Fibroblast of the aortic adventitia (primary cell): ENCODE results near the gene CXCR6. TPM values are rescaled to one million over a fixed set of nuclear protein-coding genes. Genes with fewer than 3 reads are reported as not detected.

Experiments
- DNase-seq: peaks from one replicate; pipeline ENCODE4 v3.0.0-alpha.2; 2010; ENCODE audit warnings: low read depth
- H3K4me3 ChIP-seq: 2 replicates; pipeline ENCODE4 v1.5.1; 2011; ENCODE audit warnings: low read depth, mild to moderate bottlenecking, control low read depth, low read length, moderate library complexity
- total RNA-seq: library from RNA; depleted of rRNA; stranded (reverse); fragments of >200 nt; gene quantifications from 2 replicates; pipeline ENCODE4 v1.2.3, GENCODE V29; 2012; ENCODE audit warnings: low replicate concordance
- TF ChIP-seq, protein P1 (sequence below): IDR thresholded peaks from 2 replicates; pipeline ENCODE4 v1.5.1; 2011; ENCODE audit warnings: mild to moderate bottlenecking, low read length, control low read depth, inconsistent platforms; ENCODE audit not compliant: insufficient read depth

Gene CXCR6
- total RNA-seq, 1 donor = not detected

DNA sequence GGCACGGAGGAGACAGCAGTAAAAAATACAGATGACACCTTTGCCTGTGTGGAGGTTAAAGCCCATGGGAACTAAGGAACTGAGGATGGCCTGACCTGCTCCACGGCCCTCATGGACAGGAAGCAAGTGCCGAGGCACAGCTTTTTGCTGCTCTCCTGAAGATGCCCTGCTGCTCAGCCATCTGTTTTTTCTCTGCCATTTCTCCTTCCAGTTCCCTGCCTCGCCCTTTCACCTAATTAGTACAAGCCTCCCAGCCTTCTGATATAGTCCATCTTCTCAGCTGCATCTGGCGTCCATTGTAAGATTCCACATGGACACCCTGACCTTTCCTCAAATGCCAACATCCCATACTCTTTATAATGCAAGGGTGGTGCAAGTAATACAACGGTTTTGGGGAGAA lies 11.8 kb upstream of the CXCR6 start:
- no peak for DNase-seq
- H3K4me3 ChIP-seq = no peak overlapping the region
- TF ChIP-seq, protein P1, sequence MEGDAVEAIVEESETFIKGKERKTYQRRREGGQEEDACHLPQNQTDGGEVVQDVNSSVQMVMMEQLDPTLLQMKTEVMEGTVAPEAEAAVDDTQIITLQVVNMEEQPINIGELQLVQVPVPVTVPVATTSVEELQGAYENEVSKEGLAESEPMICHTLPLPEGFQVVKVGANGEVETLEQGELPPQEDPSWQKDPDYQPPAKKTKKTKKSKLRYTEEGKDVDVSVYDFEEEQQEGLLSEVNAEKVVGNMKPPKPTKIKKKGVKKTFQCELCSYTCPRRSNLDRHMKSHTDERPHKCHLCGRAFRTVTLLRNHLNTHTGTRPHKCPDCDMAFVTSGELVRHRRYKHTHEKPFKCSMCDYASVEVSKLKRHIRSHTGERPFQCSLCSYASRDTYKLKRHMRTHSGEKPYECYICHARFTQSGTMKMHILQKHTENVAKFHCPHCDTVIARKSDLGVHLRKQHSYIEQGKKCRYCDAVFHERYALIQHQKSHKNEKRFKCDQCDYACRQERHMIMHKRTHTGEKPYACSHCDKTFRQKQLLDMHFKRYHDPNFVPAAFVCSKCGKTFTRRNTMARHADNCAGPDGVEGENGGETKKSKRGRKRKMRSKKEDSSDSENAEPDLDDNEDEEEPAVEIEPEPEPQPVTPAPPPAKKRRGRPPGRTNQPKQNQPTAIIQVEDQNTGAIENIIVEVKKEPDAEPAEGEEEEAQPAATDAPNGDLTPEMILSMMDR = no peak

DNA sequence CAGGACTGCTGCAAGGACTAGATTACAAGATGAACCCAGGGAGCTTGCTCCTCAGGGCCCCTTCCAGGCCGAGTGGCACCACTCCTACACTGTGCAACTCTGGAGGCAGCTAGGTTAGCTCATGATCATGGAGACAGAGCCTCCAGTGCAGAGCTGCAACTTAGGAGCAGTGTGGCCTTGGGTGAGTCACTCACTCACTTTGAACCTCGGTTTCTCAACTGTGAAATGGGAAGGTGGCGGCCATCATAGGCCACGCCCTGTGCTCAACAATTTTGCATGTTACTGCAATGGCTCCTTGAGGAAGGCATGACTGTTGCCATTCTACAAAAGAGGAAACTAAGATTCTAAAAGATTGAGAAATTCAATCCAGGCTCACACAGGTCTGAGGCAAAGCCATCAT lies 11.2 kb upstream of the CXCR6 start:
- TF ChIP-seq, protein P1 = no peak
- DNase-seq = no peak
- no peak overlapping the region for H3K4me3 ChIP-seq

DNA sequence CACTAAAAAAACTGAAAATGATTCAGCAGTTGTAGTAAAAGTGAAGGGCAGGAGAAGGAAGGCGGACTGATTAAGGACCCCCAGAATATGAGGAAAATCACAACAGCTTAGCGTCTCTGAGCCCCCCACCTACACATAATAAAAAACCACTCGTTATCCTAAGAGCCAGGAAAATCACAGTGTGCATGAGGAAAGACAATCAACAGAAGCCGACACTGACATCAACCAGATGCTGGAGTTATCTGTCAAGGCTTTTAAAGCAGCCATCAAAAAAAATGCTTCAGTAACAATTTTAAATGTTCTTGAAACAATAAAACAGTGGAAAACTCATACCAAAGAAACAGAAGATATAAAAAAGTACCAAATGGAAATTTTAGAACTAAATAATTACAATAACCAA lies 9.7 kb upstream of the CXCR6 start:
- TF ChIP-seq, protein P1 = no peak
- no peak for DNase-seq

DNA sequence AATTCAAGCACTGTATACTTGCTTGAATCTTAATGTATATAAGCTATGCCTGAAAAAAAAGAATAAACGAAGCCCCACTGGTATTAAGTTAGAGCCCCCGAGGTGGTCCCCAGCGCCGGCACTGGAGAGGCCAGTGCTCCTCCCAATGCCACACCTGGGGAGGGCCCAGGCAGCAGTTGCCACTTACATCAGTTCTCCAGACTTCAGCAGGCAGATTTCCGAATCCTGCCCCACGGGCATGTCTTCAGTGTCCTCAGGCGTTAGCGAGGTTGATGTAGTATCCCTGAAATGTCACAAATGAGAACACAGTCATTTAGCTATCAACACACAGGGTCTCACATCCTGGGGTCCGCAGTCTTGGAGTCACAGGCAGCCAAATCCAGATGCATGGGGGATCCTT lies 7.0 kb upstream of the CXCR6 start:
- TF ChIP-seq, protein P1 = no peak
- no peak for DNase-seq
- no peak overlapping the region for H3K4me3 ChIP-seq

More for the DNA sequence above, 9.7 kb upstream of the CXCR6 start:
- H3K4me3 ChIP-seq = no peak overlapping the region

DNA sequence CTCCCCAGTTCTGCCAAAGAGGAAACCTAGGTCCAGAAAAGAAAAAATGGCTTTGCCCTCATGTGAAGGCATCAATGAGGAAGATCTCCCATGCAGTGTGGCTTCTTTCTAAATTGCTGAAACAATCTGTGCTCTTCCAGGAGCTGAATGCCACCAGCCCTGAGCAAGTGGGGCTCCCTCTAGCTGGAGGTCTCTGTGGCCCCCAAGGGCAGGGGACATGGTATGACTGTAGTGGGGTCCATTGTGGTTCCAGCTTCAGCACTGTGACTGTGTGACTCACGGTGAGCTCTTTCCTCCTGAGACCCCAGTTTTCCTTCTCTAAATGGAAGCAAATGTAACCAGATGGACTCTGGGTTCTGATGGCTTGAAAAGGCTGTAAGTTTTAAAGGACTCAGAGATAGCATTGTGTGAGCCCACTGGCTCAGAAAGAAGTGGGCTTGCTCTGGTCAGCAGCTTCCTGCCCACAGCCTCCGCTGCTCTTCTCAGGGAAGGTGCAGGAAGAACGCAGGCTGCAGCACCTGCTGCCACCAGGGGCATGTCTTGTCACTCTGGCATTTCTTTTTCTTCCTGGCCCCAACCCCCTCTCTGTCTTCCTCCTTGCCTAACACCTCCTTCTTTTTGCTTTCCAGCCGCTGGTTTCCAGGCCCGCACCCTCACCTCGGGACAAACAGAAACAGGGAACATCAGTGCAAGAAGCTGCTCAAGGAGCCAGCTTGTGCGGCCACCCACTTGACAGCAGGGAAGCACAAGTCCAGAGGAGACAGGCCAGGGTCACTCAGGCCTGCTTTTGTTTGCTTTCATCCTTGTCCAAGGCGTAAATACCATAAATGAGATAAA lies 5.8 kb upstream of the CXCR6 start:
- no peak for DNase-seq
- H3K4me3 ChIP-seq = no peak overlapping the region
- TF ChIP-seq, protein P1 = no peak

DNA sequence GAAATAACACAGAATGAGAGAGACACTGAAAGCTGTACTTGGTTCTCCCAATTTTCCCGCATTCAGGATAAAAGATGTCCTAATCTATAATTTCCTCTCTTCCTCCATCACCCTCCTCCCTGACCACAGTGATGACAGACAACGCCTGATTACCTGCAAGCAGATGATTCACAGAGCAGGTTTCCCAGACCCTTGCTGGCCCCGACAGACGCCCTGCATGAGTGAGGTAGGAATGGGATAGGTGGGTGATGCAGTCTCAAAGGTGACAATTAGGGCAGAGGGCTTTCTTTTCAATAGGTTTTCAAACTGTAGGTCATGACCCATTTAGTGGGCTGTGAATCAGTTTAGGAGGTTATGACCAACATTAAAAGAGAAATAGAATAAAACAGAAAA lies 5.2 kb upstream of the CXCR6 start:
- TF ChIP-seq, protein P1 = no peak
- no peak overlapping the region for H3K4me3 ChIP-seq
- DNase-seq = no peak

DNA sequence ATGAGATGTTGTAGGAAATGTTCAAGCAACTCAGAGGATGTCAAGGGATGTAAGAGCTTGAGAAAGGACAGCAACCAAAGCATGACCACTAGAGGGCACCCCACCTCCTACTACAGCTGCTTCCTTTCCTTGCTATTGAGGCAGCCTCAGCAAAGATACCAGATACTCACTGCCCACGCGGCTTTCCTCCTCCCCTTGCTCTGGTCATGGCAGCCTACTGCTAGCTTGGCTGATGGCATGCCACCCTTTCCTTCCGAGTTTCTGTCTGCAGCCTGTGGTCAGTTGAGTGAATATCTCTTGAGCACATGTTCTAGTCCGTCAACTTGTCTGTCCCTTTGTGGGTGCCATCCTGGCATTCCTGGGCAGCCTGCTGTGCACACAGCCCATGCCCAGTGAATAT lies 4.4 kb upstream of the CXCR6 start:
- no peak overlapping the region for H3K4me3 ChIP-seq
- DNase-seq = peak; percentile 95
- TF ChIP-seq, protein P1 = peak; percentile 94
